Epithelial cell of alveolus of lung (primary cell): ENCODE results near the gene TMEM31. TPM values are rescaled to one million over a fixed set of nuclear protein-coding genes. Genes with fewer than 3 reads are reported as not detected.

Experiments used
- total RNA-seq: library from RNA; depleted of rRNA; stranded (reverse); fragments of >200 nt; gene quantifications from 2 replicates; pipeline ENCODE4 v1.2.1, GENCODE V29; 2015

TMEM31 gene, protein sequence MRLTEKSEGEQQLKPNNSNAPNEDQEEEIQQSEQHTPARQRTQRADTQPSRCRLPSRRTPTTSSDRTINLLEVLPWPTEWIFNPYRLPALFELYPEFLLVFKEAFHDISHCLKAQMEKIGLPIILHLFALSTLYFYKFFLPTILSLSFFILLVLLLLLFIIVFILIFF
- not detected in 2 replicates for total RNA-seq

GRCh38 chrX:103710609-103711008 is at the start of gene TMEM31:
Gene TMEM31 (plus strand): TSS chrX:103710909. CDS start chrX:103712259, 1,350 bp downstream.

DNA sequence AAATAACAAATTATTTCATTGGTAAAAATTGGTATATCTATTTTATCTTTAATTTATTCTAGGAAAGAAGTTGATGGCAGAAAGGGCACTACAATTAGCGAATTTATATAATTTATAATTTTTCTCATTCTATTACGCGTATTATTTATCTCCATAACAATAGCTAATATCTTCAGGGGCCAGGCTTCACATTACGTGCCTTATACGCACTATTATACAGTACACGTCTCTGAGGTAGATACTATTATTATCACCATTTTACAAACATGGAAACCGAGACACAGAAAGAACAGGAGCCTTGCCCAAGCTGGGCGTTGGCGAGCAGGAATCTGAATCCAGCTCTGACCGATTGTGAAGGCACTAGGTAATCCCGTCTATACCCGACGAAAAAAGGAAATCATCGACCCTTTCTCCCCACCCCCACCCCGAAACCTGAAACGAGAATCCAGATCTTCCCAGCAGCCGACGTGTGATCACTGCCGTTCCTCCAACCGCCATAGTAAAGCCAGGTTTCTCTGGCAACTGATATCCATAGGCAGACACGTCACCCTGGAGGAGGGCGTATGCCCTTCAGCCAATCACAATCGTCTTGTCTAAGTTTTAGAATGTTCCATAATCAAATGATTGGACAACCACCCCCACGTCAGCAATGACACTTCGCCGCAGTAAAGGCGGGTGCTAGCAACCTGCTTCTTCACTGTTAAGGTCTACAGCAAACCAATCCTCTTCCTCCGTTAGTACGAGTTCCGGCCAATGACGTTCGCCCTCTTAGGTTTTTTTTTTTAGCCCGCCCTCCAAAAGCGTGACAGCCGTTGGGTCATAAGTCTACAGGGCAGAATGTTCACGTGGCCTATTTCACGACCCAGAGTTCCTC is 24.3 kb upstream of the TMEM31 start, which contains the start of gene MORF4L2:
Gene MORF4L2 (minus strand): TSS at position 501 of the 874 bp plus-strand sequence. CDS start 9,672 bp downstream, outside the sequence.

Other genes with a start within 250 kb of the TMEM31 start
- not detected in 2 replicates for gene RAB40A, start 191.4 kb upstream of the TMEM31 start, total RNA-seq
- 24.8 and 39.4 TPM in 2 replicates for gene TCEAL4, start 125.4 kb upstream of the TMEM31 start, total RNA-seq
- 8.7 and 10.8 TPM in 2 replicates for gene TCEAL3, start 102.9 kb upstream of the TMEM31 start, total RNA-seq
- gene TCEAL1, start 81.9 kb upstream of the TMEM31 start, total RNA-seq = 10.3 and 22.7 TPM in 2 replicates
- 339 and 350 TPM in 2 replicates for gene MORF4L2, start 24.2 kb upstream of the TMEM31 start, total RNA-seq
- gene PLP1, start 65.9 kb downstream of the TMEM31 start, total RNA-seq = 2.7 TPM in 1 of 2 replicates, not detected in the other
- 0.13 TPM in 1 of 2 replicates, not detected in the other for gene RAB9B, start 121.3 kb downstream of the TMEM31 start, total RNA-seq